IMR-90 (cell line): ENCODE measurements around the gene FAM24B. TPM values are rescaled to one million over a fixed set of nuclear protein-coding genes. Genes with fewer than 3 reads are reported as not detected.

Experiments used
- ATAC-seq: fragments of 200-7000 bp; cut with Tn5 transposase; 2 replicates; pipeline ENCODE4 v1.9.1; 2020; ENCODE audit warnings: low read depth, mild to moderate bottlenecking, moderate library complexity
- BruUV-seq: library from RNA; stranded (reverse); fragments of 400-500 nt; replicated peaks from 2 replicates; lab custom pipeline; 2021; lab: Mats Ljungman, UMichigan
- CTCF ChIA-PET: fragments of 300-600 bp; formaldehyde crosslinking; extraction: SDS; loops from one replicate; lab custom pipeline; 2021; ENCODE audit warnings: antibody characterized with exemption; lab: Yijun Ruan, JAX
- POLR2A ChIA-PET: fragments of 300-600 bp; sonication (Branson Sonifier 250); formaldehyde crosslinking; loops from one replicate; lab custom pipeline; 2022; ENCODE audit warnings: antibody characterized with exemption; ENCODE audit not compliant: unreplicated experiment; lab: Charles Lee
- DNase-seq: peaks from one replicate; pipeline ENCODE4 v3.0.0; 2013
- H2AFZ ChIP-seq: replicated peaks from 2 replicates; pipeline ENCODE3; 2013; ENCODE audit warnings: low read length, mild to moderate bottlenecking; ENCODE audit not compliant: poor library complexity
- H2AK5ac ChIP-seq: 2 replicates; pipeline ENCODE4 v1.6.1; 2013; ENCODE audit warnings: low read depth, low read length, inconsistent platforms
- H2AK9ac ChIP-seq: replicated peaks from 2 replicates; pipeline ENCODE3; 2013; ENCODE audit warnings: mild to moderate bottlenecking, low read depth, low read length, moderate library complexity; ENCODE audit not compliant: poor library complexity
- H2BK120ac ChIP-seq: 2 replicates; pipeline ENCODE4 v1.6.1; 2013; ENCODE audit warnings: low read depth, low read length, inconsistent platforms
- H2BK15ac ChIP-seq: 3 replicates; pipeline ENCODE4 v1.6.1; 2013; ENCODE audit warnings: low read depth, low read length, inconsistent platforms
- H2BK20ac ChIP-seq: 2 replicates; pipeline ENCODE4 v1.6.1; 2013; ENCODE audit warnings: low read depth, mild to moderate bottlenecking, inconsistent platforms, low read length, moderate library complexity
- H2BK5ac ChIP-seq: 2 replicates; pipeline ENCODE4 v1.6.1; 2013; ENCODE audit warnings: mild to moderate bottlenecking, low read depth, low read length, inconsistent platforms; ENCODE audit not compliant: poor library complexity, severe bottlenecking
- H3K14ac ChIP-seq: replicated peaks from 2 replicates; pipeline ENCODE4 v1.6.1; 2013; ENCODE audit warnings: low read depth, low read length, inconsistent platforms
- H3K18ac ChIP-seq: 2 replicates; pipeline ENCODE4 v1.6.1; 2013; ENCODE audit warnings: low read depth, low read length, control low read depth
- H3K23ac ChIP-seq: 2 replicates; pipeline ENCODE4 v1.6.1; 2013; ENCODE audit warnings: low read depth, low read length, inconsistent platforms
- H3K27ac ChIP-seq: 2 replicates; pipeline ENCODE4 v1.5.1; 2013; ENCODE audit warnings: mild to moderate bottlenecking, control low read depth, low read length; ENCODE audit not compliant: insufficient read depth
- H3K27me3 ChIP-seq: 2 replicates; pipeline ENCODE4 v1.6.1; 2013; ENCODE audit warnings: low read length; ENCODE audit not compliant: control insufficient read depth, insufficient read depth
- H3K36me3 ChIP-seq: 2 replicates; pipeline ENCODE4 v1.6.1; 2013; ENCODE audit warnings: low read length, mixed read lengths; ENCODE audit not compliant: control insufficient read depth, insufficient read depth
- H3K4ac ChIP-seq: 2 replicates; pipeline ENCODE4 v1.6.1; 2013; ENCODE audit warnings: low read depth, low read length, inconsistent platforms
- H3K4me1 ChIP-seq: 2 replicates; pipeline ENCODE4 v1.6.1; 2013; ENCODE audit warnings: low read length, mixed read lengths; ENCODE audit not compliant: control insufficient read depth, insufficient read depth
- H3K4me2 ChIP-seq: 2 replicates; pipeline ENCODE4 v1.6.1; 2013; ENCODE audit warnings: low read depth, mild to moderate bottlenecking, control low read depth, low read length, moderate library complexity
- H3K4me3 ChIP-seq: 2 replicates; pipeline ENCODE4 v1.5.1; 2013; ENCODE audit warnings: low read depth, mild to moderate bottlenecking, control low read depth, low read length, moderate library complexity; ENCODE audit not compliant: insufficient read depth
- H3K56ac ChIP-seq: 2 replicates; pipeline ENCODE4 v1.6.1; 2013; ENCODE audit warnings: low read length, inconsistent platforms; ENCODE audit not compliant: insufficient read depth; ENCODE audit errors: extremely low read depth
- H3K79me1 ChIP-seq, 2 experiments: 2 replicates each; pipeline ENCODE4 v1.6.1; 2013; ENCODE audit warnings: low read length in 2 of 2, inconsistent platforms in 1 of 2, low read depth in 1 of 2
- H3K9ac ChIP-seq: 2 replicates; pipeline ENCODE4 v1.6.1; 2013; ENCODE audit warnings: low read depth, low read length, control low read depth
- H3K9me1 ChIP-seq: 2 replicates; pipeline ENCODE4 v1.6.1; 2013; ENCODE audit warnings: low read length, inconsistent platforms; ENCODE audit not compliant: insufficient read depth
- H3K9me3 ChIP-seq: 2 replicates; pipeline ENCODE4 v1.6.1; 2013; ENCODE audit warnings: low read length; ENCODE audit not compliant: control insufficient read depth, insufficient read depth
- H4K20me1 ChIP-seq: 2 replicates; pipeline ENCODE4 v1.6.1; 2013; ENCODE audit warnings: low read length, inconsistent platforms; ENCODE audit not compliant: insufficient read depth
- H4K5ac ChIP-seq: 2 replicates; pipeline ENCODE4 v1.6.1; 2013; ENCODE audit warnings: mild to moderate bottlenecking, low read depth, low read length, control low read depth
- H4K8ac ChIP-seq, 2 experiments: 2 replicates each; pipeline ENCODE4 v1.6.1; 2013; ENCODE audit warnings: low read depth in 2 of 2, low read length in 2 of 2, control low read depth in 1 of 2, inconsistent platforms in 1 of 2
- H4K91ac ChIP-seq: 2 replicates; pipeline ENCODE4 v1.6.1; 2013; ENCODE audit warnings: low read depth, low read length, inconsistent platforms; ENCODE audit not compliant: insufficient read depth
- ELK1 ChIP-seq: fragments of 150-350 bp; IDR thresholded peaks from 2 replicates; pipeline ENCODE4 v1.6.1; 2016; ENCODE audit warnings: low read depth, mild to moderate bottlenecking, low read length, moderate library complexity, borderline replicate concordance
- MAFK ChIP-seq: IDR thresholded peaks from 2 replicates; pipeline ENCODE4 v1.6.1; 2012; ENCODE audit warnings: low read depth, low read length, improper control_type of control experiment
- NFE2L2 ChIP-seq: fragments of 150-350 bp; IDR thresholded peaks from 2 replicates; pipeline ENCODE4 v1.6.1; 2016; ENCODE audit warnings: low read depth, mild to moderate bottlenecking, low read length
- WGBS, 2 experiments: methylation state at CpG; one replicate each; pipeline versions ENCODE4 v1.1.5 to v1.1.7; 2013; ENCODE audit warnings: missing lambda C conversion rate in 2 of 2; ENCODE audit not compliant: insufficient read length in 1 of 2; ENCODE audit errors: extremely low coverage in 2 of 2; 5-methylcytosine and 5-hydroxymethylcytosine counted together
- dilution Hi-C: fragments of 300-500 bp; cut with HindIII; formaldehyde crosslinking; loops from one replicate; pipeline ENCODE4 v1.14.3; 2018; ENCODE audit warnings: low sequenced_read_pairs; ENCODE audit not compliant: unreplicated experiment
- in situ Hi-C: fragments of 300-500 bp; cut with MboI; formaldehyde crosslinking; loops from 3 replicates; pipeline ENCODE4 v1.14.3; 2019; ENCODE audit warnings: low sequenced_read_pairs, inconsistent platforms, mixed read lengths
- intact Hi-C: fragments of 100-400 bp; cut with micrococcal nuclease; formaldehyde crosslinking; loops from 2 replicates; pipeline ENCODE4 v1.10.0; 2022
- polyA plus RNA-seq, 3 experiments: library from polyadenylated mRNA; depleted of rRNA; stranded (reverse); fragments of >200 nt; gene quantifications; 2 replicates each; pipeline ENCODE4 v1.2.3, GENCODE V29; 2012; ENCODE audit warnings: low replicate concordance in 1 of 3
- total RNA-seq: library from RNA; depleted of rRNA; stranded (reverse); fragments of >200 nt; gene quantifications from 2 replicates; pipeline ENCODE4 v1.2.3, GENCODE V29; 2012

The FAM24B gene
- total and polyA plus RNA-seq, 2 of the 4 experiments (the other 2 are of a cell fraction), result 1.6 to 4.3 TPM

GRCh38 chr10:122864901-122865300 lies 14.5 kb downstream of the FAM24B start:
- dilution Hi-C loops, result no loop called here
- POLR2A ChIA-PET, result interaction anchor here (0.9 to 1.0 kb wide), 2 partner anchors 10 kb away, joined by 3 read pairs; no protein-coding TSS in a partner anchor
- no TSS peak for BruUV-seq

More at GRCh38 chr10:122864901-122865300, 14.5 kb downstream of the FAM24B start:
- no peak overlapping the region; the same call in 1 of the 2 replicates for H4K5ac ChIP-seq
- intact Hi-C loops (loop anchor here (5.0 kb wide), 1 partner anchor 72 kb away; no protein-coding TSS in a partner anchor), in situ Hi-C loops (loop anchor here (25.0 kb wide), 2 partner anchors 297 to 703 kb away; partner anchors contain the start of gene BUB3)
- no peaks in the 10 kb centered on the region for H3K36me3 ChIP-seq
- H3K27me3 ChIP-seq, result no peaks in the 10 kb centered on the region
- H4K91ac ChIP-seq, result no peak overlapping the region; the same call in 1 of the 2 replicates
- H2BK120ac ChIP-seq, result peak overlapping the region; percentile 93; the same call in 1 of the 2 replicates
- peak; percentile 76 for ATAC-seq
- H3K9me1 ChIP-seq, result peaks cover 8% of the 10 kb centered on the region
- H3K4me2 ChIP-seq, result no peak overlapping the region
- peak overlapping the region; percentile 96; the same call in 1 of the 3 replicates for H2BK15ac ChIP-seq
- peak overlapping the region; percentile 68; the same call in 1 of the 2 replicates for H3K23ac ChIP-seq
- H2AK5ac ChIP-seq, result no peak overlapping the region
- H3K9me3 ChIP-seq, result no peaks in the 10 kb centered on the region
- peak overlapping the region; percentile 96; the same call in 1 of the 2 replicates for H2BK20ac ChIP-seq
- no peak overlapping the region for H3K56ac ChIP-seq
- peak; percentile 50 for TF ChIP-seq MAFK
- TF ChIP-seq NFE2L2, result peak; percentile 90
- TF ChIP-seq ELK1, result no peak
- H3K79me1 ChIP-seq, result peaks cover 5 to 14% of the 10 kb centered on the region in 2 experiments; a peak in 3 of 4 replicates
- H3K4ac ChIP-seq, result peak overlapping the region; percentile 73; the same call in 1 of the 2 replicates
- no peak overlapping the region for H3K4me3 ChIP-seq
- peak overlapping the region; percentile 95 for H2BK5ac ChIP-seq
- H4K20me1 ChIP-seq, result no peaks in the 10 kb centered on the region
- no peak overlapping the region for H3K9ac ChIP-seq
- CTCF ChIA-PET, result no interaction called here
- H2AK9ac ChIP-seq, result no peak overlapping the region
- no peak overlapping the region for H3K18ac ChIP-seq
- no peak overlapping the region for H3K27ac ChIP-seq
- peak; percentile 59 for DNase-seq
- H4K8ac ChIP-seq, result peak overlapping the region in 1 of 2 experiments; percentile 87; a peak in 1 of 4 replicates
- H3K14ac ChIP-seq, result no peak overlapping the region
- H3K4me1 ChIP-seq, result peaks cover 14% of the 10 kb centered on the region
- no CpG with 5 or more reads among the region's 1 CpG for WGBS, 2 experiments
- no peak overlapping the region for H2AFZ ChIP-seq
